ENCODE results near the gene EPHB2.
"Not testable (repeated sequence)": the region's sequence is repeated elsewhere in the genome, so short reads cannot be mapped to it uniquely, and the experiment has no call there.

EPHB2 gene

DNA sequence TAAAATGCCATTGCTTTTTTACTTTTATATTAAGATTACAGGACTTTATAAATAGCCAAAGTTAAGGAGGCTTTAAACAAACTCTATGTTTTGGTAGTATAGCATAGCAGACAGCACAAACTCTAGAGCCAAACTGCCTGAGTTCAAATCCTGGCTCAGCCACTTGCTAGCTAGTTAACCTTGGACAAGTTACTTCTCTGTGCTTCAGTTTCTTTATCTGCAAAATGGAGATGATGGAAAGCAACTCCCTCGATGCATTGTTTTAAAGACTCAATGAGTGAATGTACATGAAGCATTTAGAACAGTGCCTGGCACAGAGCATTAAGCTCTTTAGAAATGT lies 36.3 kb upstream of the EPHB2 start (continued):
- TF ChIP-seq, protein P1, sequence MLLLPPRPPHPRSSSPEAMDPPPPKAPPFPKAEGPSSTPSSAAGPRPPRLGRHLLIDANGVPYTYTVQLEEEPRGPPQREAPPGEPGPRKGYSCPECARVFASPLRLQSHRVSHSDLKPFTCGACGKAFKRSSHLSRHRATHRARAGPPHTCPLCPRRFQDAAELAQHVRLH (tag by site-specific recombination; IDR thresholded peaks at IDR 0.05), result no peak
- TF ChIP-seq, protein P2, sequence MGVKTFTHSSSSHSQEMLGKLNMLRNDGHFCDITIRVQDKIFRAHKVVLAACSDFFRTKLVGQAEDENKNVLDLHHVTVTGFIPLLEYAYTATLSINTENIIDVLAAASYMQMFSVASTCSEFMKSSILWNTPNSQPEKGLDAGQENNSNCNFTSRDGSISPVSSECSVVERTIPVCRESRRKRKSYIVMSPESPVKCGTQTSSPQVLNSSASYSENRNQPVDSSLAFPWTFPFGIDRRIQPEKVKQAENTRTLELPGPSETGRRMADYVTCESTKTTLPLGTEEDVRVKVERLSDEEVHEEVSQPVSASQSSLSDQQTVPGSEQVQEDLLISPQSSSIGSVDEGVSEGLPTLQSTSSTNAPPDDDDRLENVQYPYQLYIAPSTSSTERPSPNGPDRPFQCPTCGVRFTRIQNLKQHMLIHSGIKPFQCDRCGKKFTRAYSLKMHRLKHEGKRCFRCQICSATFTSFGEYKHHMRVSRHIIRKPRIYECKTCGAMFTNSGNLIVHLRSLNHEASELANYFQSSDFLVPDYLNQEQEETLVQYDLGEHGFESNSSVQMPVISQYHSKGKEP (tag by site-specific recombination; IDR thresholded peaks at IDR 0.05), result no peak
- TF ChIP-seq, protein P3, sequence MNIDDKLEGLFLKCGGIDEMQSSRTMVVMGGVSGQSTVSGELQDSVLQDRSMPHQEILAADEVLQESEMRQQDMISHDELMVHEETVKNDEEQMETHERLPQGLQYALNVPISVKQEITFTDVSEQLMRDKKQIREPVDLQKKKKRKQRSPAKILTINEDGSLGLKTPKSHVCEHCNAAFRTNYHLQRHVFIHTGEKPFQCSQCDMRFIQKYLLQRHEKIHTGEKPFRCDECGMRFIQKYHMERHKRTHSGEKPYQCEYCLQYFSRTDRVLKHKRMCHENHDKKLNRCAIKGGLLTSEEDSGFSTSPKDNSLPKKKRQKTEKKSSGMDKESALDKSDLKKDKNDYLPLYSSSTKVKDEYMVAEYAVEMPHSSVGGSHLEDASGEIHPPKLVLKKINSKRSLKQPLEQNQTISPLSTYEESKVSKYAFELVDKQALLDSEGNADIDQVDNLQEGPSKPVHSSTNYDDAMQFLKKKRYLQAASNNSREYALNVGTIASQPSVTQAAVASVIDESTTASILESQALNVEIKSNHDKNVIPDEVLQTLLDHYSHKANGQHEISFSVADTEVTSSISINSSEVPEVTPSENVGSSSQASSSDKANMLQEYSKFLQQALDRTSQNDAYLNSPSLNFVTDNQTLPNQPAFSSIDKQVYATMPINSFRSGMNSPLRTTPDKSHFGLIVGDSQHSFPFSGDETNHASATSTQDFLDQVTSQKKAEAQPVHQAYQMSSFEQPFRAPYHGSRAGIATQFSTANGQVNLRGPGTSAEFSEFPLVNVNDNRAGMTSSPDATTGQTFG (tag by site-specific recombination; IDR thresholded peaks at IDR 0.05; ENCODE audit: borderline replicate concordance), result no peak
- TF ChIP-seq ZNF514 (tag by site-specific recombination; IDR thresholded peaks at IDR 0.05), result no peak
- no peak for TF ChIP-seq ZNF561 (tag by site-specific recombination; IDR thresholded peaks at IDR 0.05; ENCODE audit: borderline replicate concordance)
- no peak for TF ChIP-seq ZNF114 (tag by site-specific recombination; IDR thresholded peaks at IDR 0.05)
- no peak for TF ChIP-seq ZBTB8A (tag by site-specific recombination; IDR thresholded peaks at IDR 0.05)
- TF ChIP-seq, protein P4, sequence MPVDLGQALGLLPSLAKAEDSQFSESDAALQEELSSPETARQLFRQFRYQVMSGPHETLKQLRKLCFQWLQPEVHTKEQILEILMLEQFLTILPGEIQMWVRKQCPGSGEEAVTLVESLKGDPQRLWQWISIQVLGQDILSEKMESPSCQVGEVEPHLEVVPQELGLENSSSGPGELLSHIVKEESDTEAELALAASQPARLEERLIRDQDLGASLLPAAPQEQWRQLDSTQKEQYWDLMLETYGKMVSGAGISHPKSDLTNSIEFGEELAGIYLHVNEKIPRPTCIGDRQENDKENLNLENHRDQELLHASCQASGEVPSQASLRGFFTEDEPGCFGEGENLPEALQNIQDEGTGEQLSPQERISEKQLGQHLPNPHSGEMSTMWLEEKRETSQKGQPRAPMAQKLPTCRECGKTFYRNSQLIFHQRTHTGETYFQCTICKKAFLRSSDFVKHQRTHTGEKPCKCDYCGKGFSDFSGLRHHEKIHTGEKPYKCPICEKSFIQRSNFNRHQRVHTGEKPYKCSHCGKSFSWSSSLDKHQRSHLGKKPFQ (tag by site-specific recombination; IDR thresholded peaks at IDR 0.05), result no peak
- TF ChIP-seq, protein P5, sequence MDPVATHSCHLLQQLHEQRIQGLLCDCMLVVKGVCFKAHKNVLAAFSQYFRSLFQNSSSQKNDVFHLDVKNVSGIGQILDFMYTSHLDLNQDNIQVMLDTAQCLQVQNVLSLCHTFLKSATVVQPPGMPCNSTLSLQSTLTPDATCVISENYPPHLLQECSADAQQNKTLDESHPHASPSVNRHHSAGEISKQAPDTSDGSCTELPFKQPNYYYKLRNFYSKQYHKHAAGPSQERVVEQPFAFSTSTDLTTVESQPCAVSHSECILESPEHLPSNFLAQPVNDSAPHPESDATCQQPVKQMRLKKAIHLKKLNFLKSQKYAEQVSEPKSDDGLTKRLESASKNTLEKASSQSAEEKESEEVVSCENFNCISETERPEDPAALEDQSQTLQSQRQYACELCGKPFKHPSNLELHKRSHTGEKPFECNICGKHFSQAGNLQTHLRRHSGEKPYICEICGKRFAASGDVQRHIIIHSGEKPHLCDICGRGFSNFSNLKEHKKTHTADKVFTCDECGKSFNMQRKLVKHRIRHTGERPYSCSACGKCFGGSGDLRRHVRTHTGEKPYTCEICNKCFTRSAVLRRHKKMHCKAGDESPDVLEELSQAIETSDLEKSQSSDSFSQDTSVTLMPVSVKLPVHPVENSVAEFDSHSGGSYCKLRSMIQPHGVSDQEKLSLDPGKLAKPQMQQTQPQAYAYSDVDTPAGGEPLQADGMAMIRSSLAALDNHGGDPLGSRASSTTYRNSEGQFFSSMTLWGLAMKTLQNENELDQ (tag by site-specific recombination; IDR thresholded peaks at IDR 0.05; ENCODE audit: low read depth), result no peak

DNA sequence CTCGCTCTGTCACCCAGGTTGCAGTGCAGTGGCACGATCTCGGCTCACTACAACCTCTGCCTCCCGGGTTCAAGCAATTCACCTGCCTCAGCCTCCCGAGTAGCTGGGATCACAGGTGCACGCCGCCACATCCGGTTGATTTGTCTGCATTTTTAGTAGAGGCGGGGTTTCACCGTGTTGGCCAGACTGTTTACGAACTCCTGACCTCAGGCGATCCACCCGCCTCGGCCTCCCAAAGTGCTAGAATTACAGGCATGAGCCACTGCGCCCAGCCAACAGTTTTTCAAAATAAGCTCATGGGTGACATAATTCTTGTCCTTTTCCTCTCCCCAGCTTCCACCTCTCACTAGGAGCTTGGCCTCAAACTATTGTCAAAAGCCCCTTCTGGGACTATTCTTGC lies 34.5 kb upstream of the EPHB2 start:
- H3K27ac ChIP-seq (ENCODE audit: extremely low read depth, low read depth, low read length); H3K4me3 ChIP-seq (ENCODE audit: low read depth, low read length); H3K9me3 ChIP-seq (ENCODE audit: control insufficient read depth, insufficient read depth, low read depth, low read length); POLR2A ChIA-PET; H3K4me1 ChIP-seq (ENCODE audit: control insufficient read depth, insufficient read depth, low read length); H3K36me3 ChIP-seq (ENCODE audit: control insufficient read depth in 2 of 2, insufficient read depth in 1 of 2, low read length in 2 of 2): not testable (repeated sequence)
- CTCF ChIA-PET, result interaction anchor here (0.7 to 5.7 kb wide), 8 partner anchors 9 to 288 kb away, joined by 3 to 29 read pairs (median 4); no protein-coding TSS in a partner anchor

DNA sequence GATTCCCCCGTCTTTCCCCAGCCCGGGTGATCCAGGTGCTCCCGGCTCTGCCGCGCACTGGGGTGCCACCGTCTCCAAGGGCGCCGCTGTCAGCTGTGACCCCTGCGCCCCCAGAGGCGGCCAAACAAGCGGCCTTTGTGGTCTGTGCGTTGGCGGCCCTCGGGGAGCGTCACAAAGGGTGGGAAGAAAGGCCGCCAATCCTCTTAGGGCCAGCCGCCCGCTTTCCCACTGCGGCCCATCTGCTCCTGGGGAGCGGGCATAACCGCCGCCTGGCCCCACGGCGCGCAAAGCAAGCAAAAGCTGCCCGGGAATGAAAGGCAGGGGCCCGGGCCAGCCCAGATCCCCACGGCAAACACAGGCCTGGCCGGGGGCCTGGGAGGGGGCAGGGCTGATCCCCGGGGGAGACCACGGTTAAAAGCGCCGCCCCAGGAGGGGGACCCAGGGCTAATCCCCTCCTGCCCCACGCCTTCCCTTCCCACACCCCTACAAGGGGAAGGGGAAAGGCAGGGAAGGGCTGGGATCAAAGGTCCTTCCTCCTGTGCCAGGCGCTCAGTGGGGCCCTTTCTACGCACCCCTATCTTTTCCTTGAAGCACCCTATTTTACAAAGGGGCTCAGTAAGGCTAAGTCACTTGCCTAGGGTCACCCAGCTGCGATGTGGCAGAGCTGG lies 33.6 kb upstream of the EPHB2 start:
- no peak overlapping the region for H3K4me3 ChIP-seq (ENCODE audit: low read depth, low read length)
- ChIA-PET POLR2A (no interaction called here), CTCF (interaction anchor here (0.6 to 4.3 kb wide), 5 partner anchors 31 to 586 kb away, joined by 3 to 22 read pairs (median 3); no protein-coding TSS in a partner anchor)
- no peaks in the 10 kb centered on the region for H3K36me3 ChIP-seq (ENCODE audit: control insufficient read depth in 2 of 2, insufficient read depth in 1 of 2, low read length in 2 of 2)
- H3K27ac ChIP-seq (ENCODE audit: extremely low read depth, low read depth, low read length), result no peak overlapping the region
- no peaks in the 10 kb centered on the region for H3K9me3 ChIP-seq (ENCODE audit: control insufficient read depth, insufficient read depth, low read depth, low read length)
- H3K4me1 ChIP-seq (ENCODE audit: control insufficient read depth, insufficient read depth, low read length), result no peaks in the 10 kb centered on the region
- TF ChIP-seq, protein P6, sequence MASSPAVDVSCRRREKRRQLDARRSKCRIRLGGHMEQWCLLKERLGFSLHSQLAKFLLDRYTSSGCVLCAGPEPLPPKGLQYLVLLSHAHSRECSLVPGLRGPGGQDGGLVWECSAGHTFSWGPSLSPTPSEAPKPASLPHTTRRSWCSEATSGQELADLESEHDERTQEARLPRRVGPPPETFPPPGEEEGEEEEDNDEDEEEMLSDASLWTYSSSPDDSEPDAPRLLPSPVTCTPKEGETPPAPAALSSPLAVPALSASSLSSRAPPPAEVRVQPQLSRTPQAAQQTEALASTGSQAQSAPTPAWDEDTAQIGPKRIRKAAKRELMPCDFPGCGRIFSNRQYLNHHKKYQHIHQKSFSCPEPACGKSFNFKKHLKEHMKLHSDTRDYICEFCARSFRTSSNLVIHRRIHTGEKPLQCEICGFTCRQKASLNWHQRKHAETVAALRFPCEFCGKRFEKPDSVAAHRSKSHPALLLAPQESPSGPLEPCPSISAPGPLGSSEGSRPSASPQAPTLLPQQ (tag by site-specific recombination; IDR thresholded peaks at IDR 0.05), result no peak
- TF ChIP-seq ZNF791 (tag by site-specific recombination; IDR thresholded peaks at IDR 0.05) (no peak), ZNF19 (tag by site-specific recombination; IDR thresholded peaks at IDR 0.05; ENCODE audit: low read depth) (no peak), ZNF677 (tag by site-specific recombination; IDR thresholded peaks at IDR 0.05) (no peak), RBAK (tag by site-specific recombination; IDR thresholded peaks at IDR 0.05) (no peak), ZSCAN30 (tag by site-specific recombination; IDR thresholded peaks at IDR 0.05) (no peak), ZNF169 (tag by site-specific recombination; IDR thresholded peaks at IDR 0.05) (no peak), ZNF600 (tag by site-specific recombination; IDR thresholded peaks at IDR 0.05) (no peak)
- TF ChIP-seq, protein P2 (tag by site-specific recombination; IDR thresholded peaks at IDR 0.05), result no peak
- TF ChIP-seq, protein P7, sequence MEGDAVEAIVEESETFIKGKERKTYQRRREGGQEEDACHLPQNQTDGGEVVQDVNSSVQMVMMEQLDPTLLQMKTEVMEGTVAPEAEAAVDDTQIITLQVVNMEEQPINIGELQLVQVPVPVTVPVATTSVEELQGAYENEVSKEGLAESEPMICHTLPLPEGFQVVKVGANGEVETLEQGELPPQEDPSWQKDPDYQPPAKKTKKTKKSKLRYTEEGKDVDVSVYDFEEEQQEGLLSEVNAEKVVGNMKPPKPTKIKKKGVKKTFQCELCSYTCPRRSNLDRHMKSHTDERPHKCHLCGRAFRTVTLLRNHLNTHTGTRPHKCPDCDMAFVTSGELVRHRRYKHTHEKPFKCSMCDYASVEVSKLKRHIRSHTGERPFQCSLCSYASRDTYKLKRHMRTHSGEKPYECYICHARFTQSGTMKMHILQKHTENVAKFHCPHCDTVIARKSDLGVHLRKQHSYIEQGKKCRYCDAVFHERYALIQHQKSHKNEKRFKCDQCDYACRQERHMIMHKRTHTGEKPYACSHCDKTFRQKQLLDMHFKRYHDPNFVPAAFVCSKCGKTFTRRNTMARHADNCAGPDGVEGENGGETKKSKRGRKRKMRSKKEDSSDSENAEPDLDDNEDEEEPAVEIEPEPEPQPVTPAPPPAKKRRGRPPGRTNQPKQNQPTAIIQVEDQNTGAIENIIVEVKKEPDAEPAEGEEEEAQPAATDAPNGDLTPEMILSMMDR (tag by site-specific recombination; IDR thresholded peaks at IDR 0.05), result no peak

Data from HEK293 (cell line).